HG02973 (cell line): Measurements from ENCODE around the gene MMP12.
"Not testable (repeated sequence)": the region's sequence is repeated elsewhere in the genome, so short reads cannot be mapped to it uniquely, and the experiment has no call there.

Experiments used
- ATAC-seq: cut with Tn5 transposase; IDR thresholded peaks from one replicate; pipeline ENCODE4 v1.9.1; 2021; ENCODE audit warnings: moderate library complexity; ENCODE audit not compliant: unreplicated experiment

MMP12 gene

GRCh38 chr11:102874852-102875251 is at the start of gene MMP12:
MMP12 (minus strand) TSS chr11:102874982; CDS start chr11:102874937, 45 bp downstream.
- no peak for ATAC-seq

- no peak for ATAC-seq
Observed at GRCh38 chr11:102921587-102922220, 46.9 kb upstream of the MMP12 start.

GRCh38 chr11:102920118-102920684 is 45.4 kb upstream of the MMP12 start:
- ATAC-seq = peak; percentile 98

GRCh38 chr11:102915044-102915375 is 40.2 kb upstream of the MMP12 start:
- no peak for ATAC-seq

- ATAC-seq = no peak
Observed at GRCh38 chr11:102914238-102915043, 39.7 kb upstream of the MMP12 start.

- ATAC-seq = no peak
Observed at GRCh38 chr11:102912482-102912830, 37.7 kb upstream of the MMP12 start.

- ATAC-seq = no peak
Observed at GRCh38 chr11:102911758-102912481, 37.1 kb upstream of the MMP12 start.

GRCh38 chr11:102905848-102906247 is 31.1 kb upstream of the MMP12 start:
- not testable (repeated sequence) for ATAC-seq

GRCh38 chr11:102903895-102904294 is 29.1 kb upstream of the MMP12 start:
- not testable (repeated sequence) for ATAC-seq

GRCh38 chr11:102900346-102900745 is 25.6 kb upstream of the MMP12 start:
- ATAC-seq = no peak

- no peak for ATAC-seq
Observed at GRCh38 chr11:102891736-102892135, 17.0 kb upstream of the MMP12 start.

- ATAC-seq = no peak
Observed at GRCh38 chr11:102886999-102887398, 12.2 kb upstream of the MMP12 start.

- no peak for ATAC-seq
Observed at GRCh38 chr11:102883141-102883540, 8.4 kb upstream of the MMP12 start.

- ATAC-seq = peak; percentile 85
Observed at GRCh38 chr11:102882389-102883024, 7.7 kb upstream of the MMP12 start.

- no peak for ATAC-seq
Observed at GRCh38 chr11:102879801-102880200, 5.0 kb upstream of the MMP12 start.

GRCh38 chr11:102878595-102878994 is 3.8 kb upstream of the MMP12 start:
- ATAC-seq = no peak

GRCh38 chr11:102869354-102869964 is 5.3 kb downstream of the MMP12 start:
- not testable (repeated sequence) for ATAC-seq

GRCh38 chr11:102868339-102868738 is 6.4 kb downstream of the MMP12 start:
- no peak for ATAC-seq

- no peak for ATAC-seq
Observed at GRCh38 chr11:102864724-102865123, 10.1 kb downstream of the MMP12 start.

- ATAC-seq = no peak
Observed at GRCh38 chr11:102853956-102854355, 20.8 kb downstream of the MMP12 start.

GRCh38 chr11:102853055-102853454 is 21.7 kb downstream of the MMP12 start:
- ATAC-seq = no peak
